OCI-M1 (cell line): ENCODE results near the gene PRR20E.
"Not testable (repeated sequence)": the region's sequence is repeated elsewhere in the genome, so short reads cannot be mapped to it uniquely, and the experiment has no call there.

Experiments
- DNase-seq: peaks from one replicate; lab custom pipeline; 2025; lab: John Stamatoyannopoulos, UW

Gene PRR20E

DNA sequence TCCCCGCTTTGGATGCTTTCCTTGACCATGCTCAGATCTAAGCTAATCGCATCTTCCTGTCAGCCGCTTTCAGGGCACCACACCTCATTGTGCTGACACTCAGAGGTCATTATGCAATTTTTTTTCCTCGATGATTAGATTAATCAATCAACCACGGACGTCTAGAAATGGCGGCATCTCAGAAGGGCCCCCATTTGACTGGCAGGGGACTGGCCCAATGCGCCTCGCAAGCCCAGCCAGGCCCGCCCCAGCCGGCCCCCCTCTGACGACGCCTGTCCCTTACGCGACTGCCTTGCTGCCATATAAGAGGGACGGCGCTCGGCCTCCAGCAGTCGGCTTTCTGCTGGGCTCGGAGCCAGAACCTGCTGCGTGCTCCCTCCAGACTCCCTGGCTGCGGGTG, at the start of gene PRR20E:
TSS of gene PRR20E (plus strand) at position 301 of the 400 bp plus-strand sequence. CDS start 387 bp downstream, outside the sequence.
- DNase-seq: not testable (repeated sequence)

DNA sequence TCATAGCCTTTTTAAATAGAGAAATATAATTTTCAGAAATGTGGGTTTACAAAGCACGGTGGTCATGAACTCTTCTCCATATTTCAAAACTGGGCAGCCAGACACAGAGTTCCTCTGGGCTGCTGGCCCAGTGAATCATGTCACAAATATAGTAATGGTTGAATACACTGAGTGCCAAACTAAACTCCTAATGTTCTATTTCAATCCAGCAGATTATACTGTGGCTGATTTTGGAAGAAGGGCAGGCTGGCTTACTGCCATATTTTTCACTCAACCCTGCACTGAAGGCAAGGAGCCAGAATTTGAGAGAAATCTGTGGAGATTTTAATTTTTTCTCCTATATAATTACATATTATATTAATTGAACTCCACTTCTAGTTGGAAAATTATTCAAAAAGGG, 43.3 kb upstream of the PRR20E start:
- no peak for DNase-seq

DNA sequence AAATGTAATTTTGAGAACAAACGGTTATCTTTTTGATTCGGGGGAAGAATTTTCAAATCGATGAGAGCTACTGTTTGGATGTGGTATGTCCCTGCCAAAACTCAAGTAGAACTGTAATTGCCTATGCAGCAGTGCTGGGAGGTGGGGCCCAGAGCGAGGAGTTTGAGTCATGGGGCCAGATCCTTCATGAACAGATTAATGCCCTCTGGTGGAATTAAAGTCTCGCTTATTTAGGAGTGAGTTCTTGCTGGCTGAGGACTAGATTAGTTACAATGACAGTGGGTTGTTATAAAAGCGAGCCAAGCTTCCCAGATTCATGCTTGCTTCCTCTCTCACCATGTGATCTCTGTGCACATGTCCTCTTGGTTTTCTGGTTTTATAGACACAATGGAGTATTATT, 38.1 kb upstream of the PRR20E start:
- peak; percentile 18 for DNase-seq

DNA sequence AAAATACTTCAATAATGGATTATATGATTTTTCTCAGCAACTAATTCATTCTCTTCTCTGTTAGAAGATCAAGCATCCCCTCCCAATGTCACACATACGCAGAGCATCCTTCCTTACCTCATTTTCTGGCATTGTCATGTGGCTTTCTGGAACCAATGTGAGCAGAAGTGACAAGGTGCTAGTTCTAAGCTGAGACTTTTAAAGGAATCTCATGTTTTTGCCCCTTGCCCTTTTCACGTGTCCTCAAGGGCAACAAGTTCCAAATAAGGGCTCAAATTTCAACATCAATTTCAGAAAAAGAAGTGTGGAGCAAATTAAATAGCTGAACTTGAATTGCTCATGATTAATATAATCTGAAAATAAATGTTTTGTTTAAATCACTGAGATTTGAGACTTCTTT, 30.9 kb upstream of the PRR20E start:
- DNase-seq: no peak

DNA sequence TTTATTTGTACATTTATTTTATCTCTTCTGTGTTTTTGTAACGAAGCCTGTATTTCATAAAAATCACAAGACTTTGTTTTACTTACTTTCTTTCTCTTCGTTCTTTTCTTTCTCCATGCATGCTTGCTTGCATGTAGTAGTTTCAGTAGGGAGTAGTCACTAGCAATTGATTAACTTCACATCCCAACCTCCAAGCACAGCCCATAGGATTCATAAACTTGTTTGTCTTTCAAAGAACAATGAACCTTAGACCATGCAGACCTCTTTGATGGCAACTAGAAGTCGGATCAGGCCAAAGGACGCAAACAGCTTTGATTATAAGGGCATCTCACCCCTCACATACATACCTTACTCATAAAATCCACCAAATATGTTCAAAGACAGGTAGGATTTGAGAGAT, 29.4 kb upstream of the PRR20E start:
- no peak for DNase-seq

DNA sequence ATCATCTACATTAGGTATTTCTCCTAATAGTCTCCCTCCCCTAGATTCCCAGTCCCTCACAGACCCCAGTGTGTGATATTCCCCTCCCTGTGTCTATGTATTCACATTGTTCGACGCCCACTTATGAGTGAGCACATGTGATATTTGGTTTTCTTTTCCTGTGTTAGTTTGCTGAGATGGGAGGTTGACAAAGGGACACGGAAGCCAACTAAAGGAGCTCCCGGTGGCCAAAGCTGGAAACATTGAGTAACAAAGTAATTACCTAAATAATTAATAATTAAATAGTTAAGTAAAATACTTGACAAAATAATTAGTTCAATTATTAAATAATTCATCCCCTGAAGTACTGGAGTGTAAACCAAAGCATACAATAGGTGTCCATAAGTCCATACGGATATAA, 28.0 kb upstream of the PRR20E start:
- DNase-seq: no peak

DNA sequence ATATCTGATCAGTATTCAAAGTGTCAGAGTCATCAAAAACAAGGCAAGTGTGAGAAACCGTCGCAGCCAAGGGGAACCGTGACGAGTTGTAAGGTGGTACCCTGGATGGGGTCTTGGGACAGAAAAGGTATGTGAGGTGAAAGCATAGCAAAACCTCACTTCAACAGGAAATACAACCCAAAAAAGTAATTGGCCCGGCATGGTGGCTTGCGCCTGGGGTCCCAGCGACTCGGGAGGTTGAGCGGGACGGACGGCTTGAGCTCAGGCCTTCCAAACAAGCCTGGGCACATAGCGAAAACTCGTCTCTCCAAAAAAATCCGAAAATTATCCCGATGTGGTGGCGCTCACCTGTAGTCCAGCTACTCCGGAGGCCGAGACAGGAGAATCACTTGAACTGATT, 27.2 kb upstream of the PRR20E start:
- not testable (repeated sequence) for DNase-seq

DNA sequence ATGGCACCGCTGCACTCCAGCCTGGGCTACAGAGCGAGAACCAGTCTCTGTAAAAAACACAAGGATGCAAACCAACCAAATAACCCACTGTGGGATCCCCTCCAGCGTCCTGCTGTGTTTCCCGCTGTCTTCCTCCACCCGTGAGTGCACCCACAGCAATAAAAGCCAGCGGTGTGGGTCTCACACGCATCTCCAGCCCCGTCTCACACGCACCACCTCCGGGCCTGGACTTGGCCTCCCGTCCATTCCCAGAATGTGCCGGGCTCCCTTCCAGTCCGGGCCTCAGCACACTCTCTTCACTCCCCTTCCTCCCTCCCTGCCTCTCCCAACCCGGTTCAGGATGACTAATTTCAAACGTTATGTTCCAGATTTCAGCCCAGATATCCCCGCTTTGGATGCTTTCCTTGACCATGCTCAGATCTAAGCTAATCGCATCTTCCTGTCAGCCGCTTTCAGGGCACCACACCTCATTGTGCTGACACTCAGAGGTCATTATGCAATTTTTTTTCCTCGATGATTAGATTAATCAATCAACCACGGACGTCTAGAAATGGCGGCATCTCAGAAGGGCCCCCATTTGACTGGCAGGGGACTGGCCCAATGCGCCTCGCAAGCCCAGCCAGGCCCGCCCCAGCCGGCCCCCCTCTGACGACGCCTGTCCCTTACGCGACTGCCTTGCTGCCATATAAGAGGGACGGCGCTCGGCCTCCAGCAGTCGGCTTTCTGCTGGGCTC, 26.6 kb upstream of the PRR20E start, which contains the start of gene PRR20A:
TSS of gene PRR20A (plus strand) at position 684 of the 734 bp plus-strand sequence. CDS start 387 bp downstream, outside the sequence.
- not testable (repeated sequence) for DNase-seq

DNA sequence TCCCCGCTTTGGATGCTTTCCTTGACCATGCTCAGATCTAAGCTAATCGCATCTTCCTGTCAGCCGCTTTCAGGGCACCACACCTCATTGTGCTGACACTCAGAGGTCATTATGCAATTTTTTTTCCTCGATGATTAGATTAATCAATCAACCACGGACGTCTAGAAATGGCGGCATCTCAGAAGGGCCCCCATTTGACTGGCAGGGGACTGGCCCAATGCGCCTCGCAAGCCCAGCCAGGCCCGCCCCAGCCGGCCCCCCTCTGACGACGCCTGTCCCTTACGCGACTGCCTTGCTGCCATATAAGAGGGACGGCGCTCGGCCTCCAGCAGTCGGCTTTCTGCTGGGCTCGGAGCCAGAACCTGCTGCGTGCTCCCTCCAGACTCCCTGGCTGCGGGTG, 19.8 kb upstream of the PRR20E start, which contains the start of gene PRR20B:
TSS of gene PRR20B (plus strand) at position 301 of the 400 bp plus-strand sequence. CDS start 387 bp downstream, outside the sequence.
- not testable (repeated sequence) for DNase-seq

DNA sequence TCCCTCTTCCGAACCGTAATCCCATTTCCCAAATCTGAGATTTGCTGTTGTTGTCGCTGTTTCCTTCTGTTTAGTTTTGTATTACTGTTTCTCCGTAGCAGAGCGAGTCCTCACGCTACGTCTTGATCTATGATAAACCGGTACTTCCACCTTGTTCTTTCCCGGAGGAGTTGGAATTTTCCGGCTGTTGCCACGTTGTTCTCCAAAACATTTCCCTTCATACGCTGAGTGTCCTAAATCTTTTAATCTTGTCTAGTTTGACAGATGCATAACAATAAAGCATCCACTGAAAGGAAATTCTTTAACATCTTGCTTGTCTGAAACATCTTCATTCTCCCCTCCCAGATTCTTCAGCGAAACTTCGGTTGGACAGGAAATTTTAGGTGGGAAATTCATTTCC, 18.9 kb upstream of the PRR20E start:
- DNase-seq: not testable (repeated sequence)

DNA sequence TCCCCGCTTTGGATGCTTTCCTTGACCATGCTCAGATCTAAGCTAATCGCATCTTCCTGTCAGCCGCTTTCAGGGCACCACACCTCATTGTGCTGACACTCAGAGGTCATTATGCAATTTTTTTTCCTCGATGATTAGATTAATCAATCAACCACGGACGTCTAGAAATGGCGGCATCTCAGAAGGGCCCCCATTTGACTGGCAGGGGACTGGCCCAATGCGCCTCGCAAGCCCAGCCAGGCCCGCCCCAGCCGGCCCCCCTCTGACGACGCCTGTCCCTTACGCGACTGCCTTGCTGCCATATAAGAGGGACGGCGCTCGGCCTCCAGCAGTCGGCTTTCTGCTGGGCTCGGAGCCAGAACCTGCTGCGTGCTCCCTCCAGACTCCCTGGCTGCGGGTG, 13.2 kb upstream of the PRR20E start, which contains the start of gene PRR20C:
TSS of gene PRR20C (plus strand) at position 301 of the 400 bp plus-strand sequence. CDS start 387 bp downstream, outside the sequence.
- DNase-seq: not testable (repeated sequence)

DNA sequence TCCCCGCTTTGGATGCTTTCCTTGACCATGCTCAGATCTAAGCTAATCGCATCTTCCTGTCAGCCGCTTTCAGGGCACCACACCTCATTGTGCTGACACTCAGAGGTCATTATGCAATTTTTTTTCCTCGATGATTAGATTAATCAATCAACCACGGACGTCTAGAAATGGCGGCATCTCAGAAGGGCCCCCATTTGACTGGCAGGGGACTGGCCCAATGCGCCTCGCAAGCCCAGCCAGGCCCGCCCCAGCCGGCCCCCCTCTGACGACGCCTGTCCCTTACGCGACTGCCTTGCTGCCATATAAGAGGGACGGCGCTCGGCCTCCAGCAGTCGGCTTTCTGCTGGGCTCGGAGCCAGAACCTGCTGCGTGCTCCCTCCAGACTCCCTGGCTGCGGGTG, 6.7 kb upstream of the PRR20E start, which contains the start of gene PRR20D:
TSS of gene PRR20D (plus strand) at position 301 of the 400 bp plus-strand sequence. CDS start 387 bp downstream, outside the sequence.
- DNase-seq: not testable (repeated sequence)

DNA sequence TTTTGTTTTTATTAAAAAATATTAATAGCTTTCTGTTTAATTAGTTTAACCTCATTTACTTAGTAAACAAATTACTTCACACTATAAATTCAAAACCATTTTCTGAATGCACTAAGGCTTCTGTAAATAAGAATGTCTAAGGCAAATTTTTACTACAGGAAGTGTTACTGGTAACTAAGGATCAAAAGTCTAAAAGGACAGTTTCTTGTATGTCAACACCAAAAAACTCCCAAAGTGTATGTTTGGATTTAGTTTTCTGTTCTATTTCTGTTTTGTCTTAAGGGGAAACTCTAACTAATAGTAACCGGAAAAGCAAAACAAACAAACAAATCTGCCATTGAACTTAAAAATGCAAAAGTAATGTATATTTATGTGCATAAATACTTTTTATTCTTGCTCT, 24.7 kb downstream of the PRR20E start:
- no peak for DNase-seq

DNA sequence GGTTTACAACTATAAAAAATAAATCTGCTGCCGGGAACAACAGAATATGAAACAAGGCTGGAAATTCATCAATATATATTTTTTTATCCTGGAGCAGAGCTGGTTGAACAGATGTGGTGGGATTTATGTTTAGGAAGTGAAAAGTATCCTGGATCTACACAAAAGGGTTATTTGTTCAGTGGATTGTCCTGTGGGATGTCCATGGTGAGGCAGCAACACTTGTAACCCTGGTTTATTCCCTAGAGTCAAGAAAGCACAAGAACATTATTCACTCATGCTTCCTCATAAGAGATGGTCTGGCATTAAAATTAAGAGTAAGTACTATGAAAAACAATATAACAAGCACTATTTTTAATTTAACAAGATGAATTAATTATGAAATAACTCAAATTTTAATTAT, 46.0 kb downstream of the PRR20E start:
- no peak for DNase-seq
